Right lobe of liver (tissue), 6 donors: ENCODE results near the gene OR7A5. TPM values are rescaled to one million over a fixed set of nuclear protein-coding genes. Genes with fewer than 3 reads are reported as not detected.
"Not testable (repeated sequence)": the region's sequence is repeated elsewhere in the genome, so short reads cannot be mapped to it uniquely, and the experiment has no call there.

Experiments used
- ATAC-seq, 4 donors: fragments of 200-7000 bp; cut with Tn5 transposase; one replicate each; pipeline ENCODE4 v1.9.1; 2020; ENCODE audit warnings: mild to moderate bottlenecking in 4 of 4, moderate library complexity in 4 of 4
- DNase-seq, 3 donors: peaks; one replicate each; pipeline ENCODE4 v3.0.0-alpha.2; 2020
- H3K27ac ChIP-seq, 3 donors: fragments of 200-600 bp; one replicate each; pipeline ENCODE4 v1.8.0; 2022
- H3K27me3 ChIP-seq, 2 donors: fragments of 200-600 bp; one replicate each; pipeline ENCODE4 v1.8.0; 2022
- H3K36me3 ChIP-seq, 4 donors: fragments of 200-600 bp; sonication (generic) in 1 of 4; one replicate each; pipeline versions ENCODE4 v1.5.1 to v1.8.0; 2017 to 2022; ENCODE audit warnings: control low read depth in 1 of 4
- H3K4me1 ChIP-seq, 4 donors: fragments of 200-600 bp; sonication (generic) in 1 of 4; one replicate each; pipeline versions ENCODE4 v1.5.1 to v1.8.0; 2017 to 2022; ENCODE audit warnings: control low read depth in 1 of 4
- H3K4me3 ChIP-seq, 3 donors: fragments of 200-600 bp; one replicate each; pipeline ENCODE4 v1.8.0; 2022
- H3K9me3 ChIP-seq, 4 donors: fragments of 200-600 bp; sonication (generic) in 1 of 4; one replicate each; pipeline versions ENCODE4 v1.5.1 to v1.8.0; 2017 to 2022; ENCODE audit warnings: control low read depth in 1 of 4
- CTCF ChIP-seq, 4 donors: fragments of 200-600 bp in 3 of 4; fragments of 450-650 bp in 1 of 4; IDR thresholded peaks; one replicate each; pipeline versions ENCODE4 v1.5.1 to v1.8.0; 2016 to 2022; ENCODE audit warnings: antibody characterized with exemption in 4 of 4, mild to moderate bottlenecking in 2 of 4
- POLR2A ChIP-seq: fragments of 450-650 bp; IDR thresholded peaks from one replicate; pipeline ENCODE4 v1.6.1; 2017; ENCODE audit warnings: antibody characterized with exemption, mild to moderate bottlenecking
- WGBS: methylation state at CpG from one replicate; pipeline ENCODE4 v1.1.6; 2018; ENCODE audit warnings: low coverage, low lambda C conversion rate; ENCODE audit not compliant: insufficient coverage; ENCODE audit errors: missing lambda C conversion rate; 5-methylcytosine and 5-hydroxymethylcytosine counted together
- intact Hi-C, 2 donors: fragments of 100-400 bp; cut with DNase I; formaldehyde crosslinking; loops; one replicate each; pipeline versions ENCODE4 v1.11.2 to v1.14.1; 2022
- total RNA-seq, 6 experiments: library from RNA; depleted of rRNA in 2 of 6; stranded (reverse); fragments of >200 nt in 2 of 6; fragmentation: NEBNext Ultra II Directional in 3 of 6; extraction: Animal tissue kit (Norgen Biotek cat#: 25700) in 3 of 6; gene quantifications; one replicate each; pipeline versions ENCODE4 v1.1.0 to v1.2.4, GENCODE V29; 2016 to 2023
- donor health status: DM: no; HTN: yes; CAD: no.
- donor health status: DM: no; HTN: no; CAD: no.
- donor health status: DM: no; HTN: no; CAD: no.
- donor health status: DM: no; HTN: yes; CAD: no.
- donor health status: DM: no; HTN: yes; CAD: no.

Gene OR7A5
- total RNA-seq, 6 experiments from 2014 or later, result not detected

DNA sequence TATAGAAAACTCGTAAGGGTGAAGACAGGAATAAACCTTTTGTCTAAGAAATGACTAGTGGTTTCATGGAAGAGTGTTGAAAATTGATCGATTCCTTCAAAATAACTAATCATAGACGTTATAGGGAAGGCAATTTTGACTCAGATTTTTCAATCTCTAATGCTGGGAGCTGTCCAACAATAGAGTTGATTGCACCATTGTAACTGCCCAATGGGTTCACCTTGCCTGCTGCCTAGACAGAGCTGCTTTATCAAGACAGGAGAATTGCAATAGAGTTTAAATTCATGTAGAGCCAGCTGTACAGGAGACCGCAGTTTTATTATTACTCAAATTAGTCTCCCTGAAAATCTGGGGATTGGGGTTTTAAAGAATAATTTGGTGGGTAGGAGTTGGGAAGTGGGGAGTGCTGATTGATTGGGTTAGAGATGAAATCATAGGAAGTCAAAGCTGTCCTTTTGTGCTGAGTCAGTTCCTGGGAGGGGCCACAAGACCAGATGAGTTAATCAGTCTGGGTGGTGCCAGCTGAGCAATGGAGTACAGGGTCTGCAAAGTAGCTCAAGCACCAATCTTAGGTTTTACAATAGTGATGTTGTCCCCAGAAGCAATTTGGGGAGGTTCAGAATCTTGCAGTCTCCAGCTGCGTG lies 39.8 kb downstream of the OR7A5 start:
- H3K27ac ChIP-seq, result no peak overlapping the region
- H3K36me3 ChIP-seq, result no peaks in the 10 kb centered on the region
- no peak for DNase-seq
- peak in 1 of 4 donors; percentile 20 for ATAC-seq
- intact Hi-C loops, result no loop called here
- no peak overlapping the region for H3K4me3 ChIP-seq
- TF ChIP-seq CTCF (IDR thresholded peaks at IDR 0.05) (no peak), POLR2A (no peak)
- H3K4me1 ChIP-seq, result no peaks in the 10 kb centered on the region
- WGBS, result 61% methylated on average over 5 of the region's 5 CpGs
- H3K9me3 ChIP-seq, result no peaks in the 10 kb centered on the region
- no peaks in the 10 kb centered on the region for H3K27me3 ChIP-seq

DNA sequence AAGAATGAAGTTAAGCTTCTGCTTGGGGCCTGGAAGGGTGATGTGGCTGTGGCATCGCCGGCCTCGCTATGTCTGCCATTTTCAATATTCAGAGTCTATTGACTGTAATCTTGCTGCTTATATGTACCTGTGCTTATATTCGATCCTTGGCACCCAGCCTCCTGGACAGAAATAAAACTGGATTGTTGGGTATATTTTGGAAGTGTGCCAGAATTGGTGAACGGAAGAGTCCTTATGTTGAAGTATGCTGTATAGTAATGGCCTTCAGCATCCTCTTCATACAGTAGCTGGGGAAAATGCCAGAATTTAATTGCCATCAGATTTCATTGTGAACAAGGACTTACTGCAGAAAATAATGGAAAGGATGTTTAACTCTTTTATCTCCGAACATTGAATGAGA lies 42.7 kb downstream of the OR7A5 start:
- H3K27ac ChIP-seq, ATAC-seq, H3K4me3 ChIP-seq, H3K4me1 ChIP-seq, H3K27me3 ChIP-seq, DNase-seq, intact Hi-C loops, H3K36me3 ChIP-seq, H3K9me3 ChIP-seq: not testable (repeated sequence)
- 76% methylated on average over 6 of the region's 6 CpGs for WGBS

- Histone ChIP-seq H3K27ac (no peak overlapping the region), H3K36me3 (no peaks in the 10 kb centered on the region), H3K4me1 (no peaks in the 10 kb centered on the region), H3K27me3 (no peaks in the 10 kb centered on the region), H3K9me3 (no peaks in the 10 kb centered on the region), H3K4me3 (no peak overlapping the region)
- intact Hi-C loops, result no loop called here
- DNase-seq (peak in 2 of 3 donors; percentile 45 to 61), ATAC-seq (peak; percentile 35 to 52 (median 38))
- 19% methylated on average over 6 of the region's 18 CpGs for WGBS
- no peak for TF ChIP-seq POLR2A
- peak; percentile 18 to 64 (median 38) for TF ChIP-seq CTCF (IDR thresholded peaks at IDR 0.05)
These were observed 48.5 kb downstream of the OR7A5 start for GRCh38 chr19:14786421-14786851.

GRCh38 chr19:14785102-14785793 lies 49.7 kb downstream of the OR7A5 start:
- H3K27ac ChIP-seq, result peak overlapping the region in 1 of 3 donors; percentile 18
- H3K9me3 ChIP-seq, intact Hi-C loops, H3K4me3 ChIP-seq, H3K27me3 ChIP-seq, H3K36me3 ChIP-seq, H3K4me1 ChIP-seq: not testable (repeated sequence)
- peak in 2 of 3 donors; percentile 54 to 65 for DNase-seq
- WGBS, result 46% methylated on average over 6 of the region's 11 CpGs
- peak; percentile 64 to 73 (median 69) for ATAC-seq

DNA sequence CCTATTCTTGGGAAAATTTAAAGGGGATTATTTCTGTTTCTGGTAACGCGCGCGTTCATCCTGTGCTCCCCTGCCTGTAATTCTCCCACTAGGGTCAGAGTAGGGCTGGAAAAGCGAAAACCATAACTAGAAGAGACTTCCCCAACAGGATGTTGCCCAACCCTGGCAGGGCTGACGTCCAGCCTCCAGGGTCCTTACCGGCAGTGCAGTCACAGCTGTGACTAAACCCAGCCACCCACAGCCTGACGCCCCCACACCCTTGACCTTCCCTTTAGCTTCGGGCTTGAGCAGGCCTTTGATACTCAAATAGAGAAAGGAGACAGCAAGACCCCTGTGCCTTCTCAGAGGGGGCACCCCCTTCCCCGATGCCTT lies 50.3 kb downstream of the OR7A5 start:
- H3K27ac ChIP-seq, H3K9me3 ChIP-seq, H3K4me3 ChIP-seq, H3K36me3 ChIP-seq, H3K4me1 ChIP-seq, H3K27me3 ChIP-seq, intact Hi-C loops: not testable (repeated sequence)
- ATAC-seq (peak; percentile 65 to 77 (median 72)), DNase-seq (peak; percentile 62 to 72 (median 71))
- 41% methylated on average over 7 of the region's 10 CpGs for WGBS

DNA sequence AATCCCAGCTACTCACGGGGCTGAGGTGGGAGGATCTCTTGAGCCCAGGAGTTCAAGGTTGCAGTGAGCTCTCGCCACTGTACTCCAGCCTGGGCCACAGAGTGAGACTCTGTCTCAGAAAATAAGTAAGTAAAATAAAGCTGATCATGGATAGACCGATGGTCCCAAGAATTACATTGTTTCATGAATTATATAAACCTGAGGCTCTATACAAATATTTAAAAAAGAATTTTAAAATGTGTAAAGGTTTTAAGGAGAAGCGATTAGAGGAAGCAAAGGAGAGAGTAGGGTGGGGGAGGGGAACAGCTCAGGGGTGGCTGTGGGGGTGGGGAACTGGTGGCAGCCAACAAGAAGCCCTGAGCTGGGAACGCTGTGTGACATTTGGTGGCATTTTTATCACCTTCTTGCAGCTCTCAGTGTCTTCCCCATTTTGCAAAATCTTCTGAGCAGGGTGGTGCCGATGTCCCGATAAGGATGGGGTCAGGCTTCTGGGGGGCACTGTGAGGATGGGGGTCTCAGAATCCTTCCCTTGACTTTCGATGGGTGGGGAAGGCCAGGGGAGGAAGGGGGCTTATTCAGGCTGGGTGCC lies 51.5 kb downstream of the OR7A5 start:
- 32% methylated on average over 5 of the region's 8 CpGs for WGBS
- H3K27ac ChIP-seq, H3K4me1 ChIP-seq, H3K27me3 ChIP-seq, H3K36me3 ChIP-seq, H3K4me3 ChIP-seq, H3K9me3 ChIP-seq, intact Hi-C loops: not testable (repeated sequence)
- ATAC-seq (peak; percentile 7 to 28 (median 23)), DNase-seq (peak in 1 of 3 donors; percentile 31)
